Measurements from ENCODE around the gene PACRG.

- TF ChIP-seq POLR2AphosphoS5 (IDR thresholded peaks at IDR 0.05; ENCODE audit: insufficient read depth, low read depth, low read length) (no peak), CTCF (IDR thresholded peaks at IDR 0.05; ENCODE audit: extremely low read depth in 1 of 2, insufficient read depth in 1 of 2, low read depth in 1 of 2, low read length in 2 of 2) (no peak), POLR2A (IDR thresholded peaks at IDR 0.05; ENCODE audit: low read depth, low read length) (no peak), FOS (IDR thresholded peaks at IDR 0.05; ENCODE audit: borderline replicate concordance, insufficient read depth, low read length) (no peak), EZH2 (IDR thresholded peaks at IDR 0.05; ENCODE audit: borderline replicate concordance, low read depth, low read length, severe bottlenecking) (no peak), MYC (IDR thresholded peaks at IDR 0.05; ENCODE audit: low read depth, low read length) (no peak), JUN (IDR thresholded peaks at IDR 0.05; ENCODE audit: borderline replicate concordance, insufficient read depth, insufficient read length, low read depth) (no peak)
Observed at GRCh38 chr6:162684052-162684451, 43.7 kb upstream of the PACRG start.
